GM21360 (cell line): ENCODE measurements around the gene ZHX3.
A peak's percentile ranks its signal among the peaks of the same experiment; 100 is the strongest.
"Not testable (repeated sequence)": the region's sequence is repeated elsewhere in the genome, so short reads cannot be mapped to it uniquely, and the experiment has no call there.

Source experiments
- ATAC-seq: cut with Tn5 transposase; IDR thresholded peaks from one replicate; pipeline ENCODE4 v1.9.1; 2021; ENCODE audit warnings: mild to moderate bottlenecking, moderate library complexity; ENCODE audit not compliant: unreplicated experiment

Gene ZHX3

GRCh38 chr20:41140226-41141133 is 177.1 kb downstream of the ZHX3 start:
- ATAC-seq, result no peak

GRCh38 chr20:41139227-41140093 is 178.1 kb downstream of the ZHX3 start:
- ATAC-seq, result no peak

GRCh38 chr20:41138475-41139226 is 178.9 kb downstream of the ZHX3 start:
- no peak for ATAC-seq

- peak; percentile 9 for ATAC-seq
Observed at GRCh38 chr20:41137614-41138474, 179.7 kb downstream of the ZHX3 start.

- peak; percentile 42 for ATAC-seq
Observed at GRCh38 chr20:41136680-41137613, 180.6 kb downstream of the ZHX3 start, which contains the start of gene PLCG1. Gene PLCG1 (plus strand): TSS chr20:41137543. CDS start chr20:41137642, 99 bp downstream.

- no peak for ATAC-seq
Observed at GRCh38 chr20:41135888-41136679, 181.4 kb downstream of the ZHX3 start.

GRCh38 chr20:41135187-41135887 is 182.2 kb downstream of the ZHX3 start:
- no peak for ATAC-seq

- no peak for ATAC-seq
Observed at GRCh38 chr20:41134362-41135186, 183.0 kb downstream of the ZHX3 start.

- peak; percentile 53 for ATAC-seq
Observed at GRCh38 chr20:41133709-41134361, 183.7 kb downstream of the ZHX3 start.

GRCh38 chr20:41132388-41132775 is 185.1 kb downstream of the ZHX3 start:
- not testable (repeated sequence) for ATAC-seq

- no peak for ATAC-seq
Observed at GRCh38 chr20:41131594-41132387, 185.7 kb downstream of the ZHX3 start.
